SK-N-SH (cell line): Measurements from ENCODE around the gene SFMBT2. TPM values are rescaled to one million over a fixed set of nuclear protein-coding genes. Genes with fewer than 3 reads are reported as not detected.

Experiments
- CTCF ChIA-PET: fragments of 300-600, 350-600 bp; formaldehyde crosslinking; extraction: SDS; loops from one replicate; lab custom pipeline; 2021; lab: Yijun Ruan, JAX
- POLR2A ChIA-PET: fragments of 350-600 bp; sonication (Branson Sonifier 250); formaldehyde crosslinking; extraction: SDS; loops from one replicate; lab custom pipeline; 2020; ENCODE audit warnings: antibody characterized with exemption, inconsistent platforms; lab: Yijun Ruan, JAX
- DNase-seq: peaks from one replicate; pipeline ENCODE4 v3.0.0; 2012
- H2AFZ ChIP-seq: fragments of 200-600 bp; sonication (generic); 2 replicates; pipeline ENCODE4 v1.8.1; 2016; ENCODE audit warnings: antibody characterized with exemption, mild to moderate bottlenecking, low read depth
- H3F3A ChIP-seq: fragments of 200-600 bp; sonication (generic); replicated peaks from 2 replicates; pipeline ENCODE3; 2016; ENCODE audit warnings: antibody characterized with exemption, mild to moderate bottlenecking; ENCODE audit not compliant: insufficient read depth
- H3K27ac ChIP-seq, 2 experiments: fragments of 200-500 bp in 1 of 2; fragments of 200-600 bp in 1 of 2; sonication (Bioruptor generic) in 1 of 2; sonication (generic), shearing (Covaris generic) in 1 of 2; 2 replicates each; pipeline versions ENCODE4 v1.5.1 to v1.6.1; 2014 to 2016; ENCODE audit warnings: low read depth in 2 of 2, inconsistent platforms in 1 of 2, low read length in 1 of 2, mild to moderate bottlenecking in 1 of 2, mixed read lengths in 1 of 2
- H3K27me3 ChIP-seq: fragments of 200-600 bp; sonication (generic), shearing (Covaris generic); 2 replicates; pipeline ENCODE4 v1.6.1; 2016; ENCODE audit warnings: mixed run types; ENCODE audit not compliant: insufficient read depth
- H3K36me3 ChIP-seq, 2 experiments: fragments of 200-500 bp in 1 of 2; fragments of 200-600 bp in 1 of 2; sonication (Bioruptor generic) in 1 of 2; sonication (generic) in 1 of 2; replicated peaks in 1 of 2; 2 replicates each; pipeline versions ENCODE3 to v1.5.1; 2014 to 2016; ENCODE audit warnings: low read length in 1 of 2, mild to moderate bottlenecking in 1 of 2; ENCODE audit not compliant: insufficient read depth in 2 of 2, control insufficient read depth in 1 of 2
- H3K4me1 ChIP-seq, 2 experiments: fragments of 200-500 bp in 1 of 2; fragments of 200-600 bp in 1 of 2; sonication (Bioruptor generic) in 1 of 2; sonication (generic), shearing (Covaris generic) in 1 of 2; 2 replicates each; pipeline versions ENCODE4 v1.5.1 to v1.6.1; 2014 to 2016; ENCODE audit warnings: low read depth in 1 of 2, low read length in 1 of 2, mixed run types in 1 of 2; ENCODE audit not compliant: insufficient read depth in 2 of 2, control insufficient read depth in 1 of 2
- H3K4me2 ChIP-seq: fragments of 200-600 bp; sonication (generic), shearing (Covaris generic); 2 replicates; pipeline ENCODE4 v1.6.1; 2017; ENCODE audit warnings: mixed run types
- H3K4me3 ChIP-seq, 2 experiments: fragments of 200-500 bp in 1 of 2; fragments of 200-600 bp in 1 of 2; sonication (Bioruptor generic) in 1 of 2; sonication (generic), shearing (Covaris generic) in 1 of 2; 2 replicates each; pipeline versions ENCODE4 v1.5.1 to v1.8.1; 2014 to 2016; ENCODE audit warnings: low read depth in 2 of 2, inconsistent platforms in 1 of 2, low read length in 1 of 2, mild to moderate bottlenecking in 1 of 2, mixed read lengths in 1 of 2, moderate library complexity in 1 of 2
- H3K79me2 ChIP-seq: fragments of 200-600 bp; sonication (generic); 2 replicates; pipeline ENCODE4 v1.8.1; 2017; ENCODE audit warnings: mild to moderate bottlenecking; ENCODE audit not compliant: insufficient read depth
- H3K9ac ChIP-seq: fragments of 200-600 bp; sonication (generic); 2 replicates; pipeline ENCODE4 v1.6.1; 2017; ENCODE audit warnings: mixed run types
- H3K9me2 ChIP-seq: fragments of 200-600 bp; sonication (generic); 2 replicates; pipeline ENCODE4 v1.6.1; 2017; ENCODE audit warnings: mixed run types
- H3K9me3 ChIP-seq: fragments of 200-600 bp; sonication (generic); 2 replicates; pipeline ENCODE4 v1.6.1; 2017; ENCODE audit warnings: mixed run types, mild to moderate bottlenecking, moderate library complexity
- H4K20me1 ChIP-seq: fragments of 200-600 bp; sonication (generic); 2 replicates; pipeline ENCODE4 v1.6.1; 2017; ENCODE audit warnings: mild to moderate bottlenecking, mixed run types; ENCODE audit not compliant: insufficient read depth
- CHD2 ChIP-seq: fragments of 150-350 bp; IDR thresholded peaks from 2 replicates; pipeline ENCODE4 v1.6.1; 2018; ENCODE audit warnings: low read length; ENCODE audit not compliant: partially characterized antibody
- EZH2phosphoT487 ChIP-seq: fragments of 200-600 bp; sonication (generic); IDR thresholded peaks from 2 replicates; pipeline ENCODE4 v1.6.1; 2017; ENCODE audit warnings: low read depth, mixed run types, mild to moderate bottlenecking, antibody characterized with exemption, moderate library complexity, borderline replicate concordance
- FOXM1 ChIP-seq: IDR thresholded peaks from 2 replicates; pipeline ENCODE4 v1.4.0; 2012; ENCODE audit warnings: low read depth, mild to moderate bottlenecking
- MEF2A ChIP-seq: IDR thresholded peaks from 2 replicates; pipeline ENCODE4 v1.4.0; 2012; ENCODE audit warnings: low read depth, borderline replicate concordance
- MXI1 ChIP-seq: IDR thresholded peaks from 2 replicates; pipeline ENCODE4 v1.6.1; 2012; ENCODE audit warnings: mild to moderate bottlenecking, low read depth, low read length, improper control_type of control experiment
- NRF1 ChIP-seq: IDR thresholded peaks from 2 replicates; pipeline ENCODE4 v1.6.1; 2012; ENCODE audit warnings: low read depth, mild to moderate bottlenecking, low read length
- POLR2AphosphoS5 ChIP-seq: IDR thresholded peaks from 2 replicates; pipeline ENCODE4 v1.6.1; 2012; ENCODE audit warnings: low read depth, low read length
- RFX5 ChIP-seq: IDR thresholded peaks from 2 replicates; pipeline ENCODE4 v1.6.1; 2012; ENCODE audit warnings: mild to moderate bottlenecking, improper control_type of control experiment, low read length
- SIN3A ChIP-seq: IDR thresholded peaks from 2 replicates; pipeline ENCODE4 v1.6.1; 2012; ENCODE audit warnings: low read depth, mild to moderate bottlenecking, low read length, moderate library complexity, borderline replicate concordance
- SMC3 ChIP-seq: IDR thresholded peaks from 2 replicates; pipeline ENCODE4 v1.6.1; 2012; ENCODE audit warnings: low read depth, low read length, improper control_type of control experiment
- TCF12 ChIP-seq: IDR thresholded peaks from 2 replicates; pipeline ENCODE4 v1.4.0; 2012
- USF2 ChIP-seq: fragments of 150-350 bp; IDR thresholded peaks from 2 replicates; pipeline ENCODE4 v1.6.1; 2017; ENCODE audit warnings: antibody characterized with exemption, low read length, low read depth, borderline replicate concordance
- WGBS: methylation state at CpG from one replicate; pipeline ENCODE4 v1.1.6; 2017; ENCODE audit warnings: low lambda C conversion rate; 5-methylcytosine and 5-hydroxymethylcytosine counted together
- polyA plus RNA-seq, 3 experiments: library from polyadenylated mRNA; depleted of rRNA; stranded (reverse); fragments of >200 nt; gene quantifications; 2 replicates each; pipeline ENCODE4 v1.2.3, GENCODE V29; 2012
- TF ChIP-seq, protein P1 (sequence below): IDR thresholded peaks from 2 replicates; pipeline ENCODE4 v1.6.1; 2012; ENCODE audit warnings: mild to moderate bottlenecking, low read depth, low read length, moderate library complexity
- TF ChIP-seq, protein P2 (sequence below): IDR thresholded peaks from 2 replicates; pipeline ENCODE4; 2012

SFMBT2 gene
- polyA plus RNA-seq, 1 of the 3 experiments (the other 2 are of a cell fraction), result 0.20 TPM

DNA sequence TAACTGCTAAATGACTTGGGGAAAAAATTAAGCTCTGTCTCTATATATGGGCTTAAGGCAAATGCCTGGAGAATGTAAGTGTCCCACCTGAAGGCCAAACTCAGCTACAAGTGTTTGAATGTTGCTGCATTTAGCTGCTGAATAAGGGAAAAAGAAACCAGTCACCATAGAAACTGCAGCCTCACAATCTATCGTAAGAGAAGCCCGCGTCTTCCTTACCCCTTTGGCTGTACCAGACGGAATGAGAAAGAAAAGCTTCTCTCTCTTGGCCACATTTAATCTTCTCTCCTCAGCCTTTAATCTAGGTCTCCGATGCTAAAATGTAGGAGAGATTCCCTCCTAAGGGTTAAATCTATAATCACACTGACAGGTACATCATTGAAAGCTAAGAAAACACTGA, 147.2 kb downstream of the SFMBT2 start:
- ChIA-PET POLR2A (interaction anchor here (0.9 to 1.1 kb wide), 2 partner anchors 136 to 147 kb away, joined by 3 read pairs; partner anchors contain the start of gene SFMBT2), CTCF (interaction anchor here (0.7 to 2.8 kb wide), 4 partner anchors 11 to 152 kb away, joined by 3 to 12 read pairs (median 4); partner anchors contain the start of gene SFMBT2)
- no peaks in the 10 kb centered on the region for H3K9me3 ChIP-seq
- peak overlapping the region in 1 of 2 experiments; percentile 93; a peak in 3 of 4 replicates for H3K27ac ChIP-seq
- TF ChIP-seq TCF12 (no peak), MEF2A (no peak), SMC3 (no peak), RFX5 (no peak), POLR2AphosphoS5 (no peak), EZH2phosphoT487 (no peak), FOXM1 (no peak), NRF1 (no peak), MXI1 (no peak), SIN3A (no peak), USF2 (no peak), CHD2 (no peak)
- TF ChIP-seq, protein P1, sequence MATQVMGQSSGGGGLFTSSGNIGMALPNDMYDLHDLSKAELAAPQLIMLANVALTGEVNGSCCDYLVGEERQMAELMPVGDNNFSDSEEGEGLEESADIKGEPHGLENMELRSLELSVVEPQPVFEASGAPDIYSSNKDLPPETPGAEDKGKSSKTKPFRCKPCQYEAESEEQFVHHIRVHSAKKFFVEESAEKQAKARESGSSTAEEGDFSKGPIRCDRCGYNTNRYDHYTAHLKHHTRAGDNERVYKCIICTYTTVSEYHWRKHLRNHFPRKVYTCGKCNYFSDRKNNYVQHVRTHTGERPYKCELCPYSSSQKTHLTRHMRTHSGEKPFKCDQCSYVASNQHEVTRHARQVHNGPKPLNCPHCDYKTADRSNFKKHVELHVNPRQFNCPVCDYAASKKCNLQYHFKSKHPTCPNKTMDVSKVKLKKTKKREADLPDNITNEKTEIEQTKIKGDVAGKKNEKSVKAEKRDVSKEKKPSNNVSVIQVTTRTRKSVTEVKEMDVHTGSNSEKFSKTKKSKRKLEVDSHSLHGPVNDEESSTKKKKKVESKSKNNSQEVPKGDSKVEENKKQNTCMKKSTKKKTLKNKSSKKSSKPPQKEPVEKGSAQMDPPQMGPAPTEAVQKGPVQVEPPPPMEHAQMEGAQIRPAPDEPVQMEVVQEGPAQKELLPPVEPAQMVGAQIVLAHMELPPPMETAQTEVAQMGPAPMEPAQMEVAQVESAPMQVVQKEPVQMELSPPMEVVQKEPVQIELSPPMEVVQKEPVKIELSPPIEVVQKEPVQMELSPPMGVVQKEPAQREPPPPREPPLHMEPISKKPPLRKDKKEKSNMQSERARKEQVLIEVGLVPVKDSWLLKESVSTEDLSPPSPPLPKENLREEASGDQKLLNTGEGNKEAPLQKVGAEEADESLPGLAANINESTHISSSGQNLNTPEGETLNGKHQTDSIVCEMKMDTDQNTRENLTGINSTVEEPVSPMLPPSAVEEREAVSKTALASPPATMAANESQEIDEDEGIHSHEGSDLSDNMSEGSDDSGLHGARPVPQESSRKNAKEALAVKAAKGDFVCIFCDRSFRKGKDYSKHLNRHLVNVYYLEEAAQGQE, result no peak
- TF ChIP-seq, protein P2, sequence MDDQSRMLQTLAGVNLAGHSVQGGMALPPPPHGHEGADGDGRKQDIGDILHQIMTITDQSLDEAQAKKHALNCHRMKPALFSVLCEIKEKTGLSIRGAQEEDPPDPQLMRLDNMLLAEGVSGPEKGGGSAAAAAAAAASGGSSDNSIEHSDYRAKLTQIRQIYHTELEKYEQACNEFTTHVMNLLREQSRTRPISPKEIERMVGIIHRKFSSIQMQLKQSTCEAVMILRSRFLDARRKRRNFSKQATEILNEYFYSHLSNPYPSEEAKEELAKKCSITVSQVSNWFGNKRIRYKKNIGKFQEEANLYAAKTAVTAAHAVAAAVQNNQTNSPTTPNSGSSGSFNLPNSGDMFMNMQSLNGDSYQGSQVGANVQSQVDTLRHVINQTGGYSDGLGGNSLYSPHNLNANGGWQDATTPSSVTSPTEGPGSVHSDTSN, result no peak
- no peaks in the 10 kb centered on the region for H3F3A ChIP-seq
- no peaks in the 10 kb centered on the region for H3K79me2 ChIP-seq
- 84% methylated on average over 5 of the region's 5 CpGs for WGBS
- H2AFZ ChIP-seq, result no peak overlapping the region
- no peaks in the 10 kb centered on the region for H3K9me2 ChIP-seq
- H3K4me2 ChIP-seq, result no peak overlapping the region
- H3K9ac ChIP-seq, result no peak overlapping the region
- H3K4me1 ChIP-seq, result peaks cover 0 to 40% of the 10 kb centered on the region in 2 experiments; a peak in 2 of 4 replicates
- no peaks in the 10 kb centered on the region for H3K36me3 ChIP-seq
- no peak overlapping the region for H3K4me3 ChIP-seq
- no peaks in the 10 kb centered on the region for H3K27me3 ChIP-seq
- no peak for DNase-seq
- H4K20me1 ChIP-seq, result no peaks in the 10 kb centered on the region
